Trophoblast cell (in vitro differentiated cells and primary cell): Measurements from ENCODE around the gene CACNA2D4.

ENCODE experiments used
- DNase-seq, 2 donors: peaks; one replicate each; pipeline ENCODE4 v3.0.0-alpha.2; 2016
- H2AFZ ChIP-seq: 2 replicates; pipeline ENCODE4 v1.6.1; 2013; ENCODE audit warnings: low read length, moderate library complexity, mild to moderate bottlenecking; ENCODE audit not compliant: insufficient read depth, poor library complexity
- H2AK5ac ChIP-seq: 2 replicates; pipeline ENCODE4 v1.6.1; 2013; ENCODE audit warnings: mild to moderate bottlenecking, low read length
- H2BK120ac ChIP-seq: 2 replicates; pipeline ENCODE4 v1.6.1; 2013; ENCODE audit warnings: low read length, mild to moderate bottlenecking, moderate library complexity; ENCODE audit not compliant: insufficient read depth, poor library complexity
- H2BK12ac ChIP-seq: 2 replicates; pipeline ENCODE4 v1.6.1; 2013; ENCODE audit warnings: mild to moderate bottlenecking, low read length, moderate library complexity
- H2BK5ac ChIP-seq: 2 replicates; pipeline ENCODE4 v1.6.1; 2013; ENCODE audit warnings: low read length, low read depth, moderate library complexity, mild to moderate bottlenecking; ENCODE audit not compliant: poor library complexity
- H3K14ac ChIP-seq: 2 replicates; pipeline ENCODE4 v1.6.1; 2013; ENCODE audit warnings: mild to moderate bottlenecking, low read length
- H3K18ac ChIP-seq: 2 replicates; pipeline ENCODE4 v1.6.1; 2013; ENCODE audit warnings: mild to moderate bottlenecking, low read length
- H3K23ac ChIP-seq: 2 replicates; pipeline ENCODE4 v1.6.1; 2013; ENCODE audit warnings: low read length
- H3K27ac ChIP-seq: 2 replicates; pipeline ENCODE4 v1.5.1; 2013; ENCODE audit warnings: low read depth, mild to moderate bottlenecking, inconsistent platforms, low read length, moderate library complexity
- H3K27me3 ChIP-seq: 2 replicates; pipeline ENCODE4 v1.6.1; 2013; ENCODE audit warnings: inconsistent platforms, mild to moderate bottlenecking, low read length, moderate library complexity; ENCODE audit not compliant: insufficient read depth
- H3K36me3 ChIP-seq, 2 experiments: 1 replicate in 1 of 2; 2 replicates in 1 of 2; pipeline ENCODE4 v1.6.1; 2013; ENCODE audit warnings: low read length in 2 of 2, mild to moderate bottlenecking in 2 of 2, moderate library complexity in 1 of 2; ENCODE audit not compliant: insufficient read depth in 2 of 2, control insufficient read depth in 1 of 2
- H3K4ac ChIP-seq: 2 replicates; pipeline ENCODE4 v1.6.1; 2013; ENCODE audit warnings: low read depth, mild to moderate bottlenecking, low read length, moderate library complexity
- H3K4me1 ChIP-seq, 2 experiments: 1 replicate in 1 of 2; 2 replicates in 1 of 2; pipeline ENCODE4 v1.6.1; 2013; ENCODE audit warnings: low read length in 2 of 2, mild to moderate bottlenecking in 2 of 2, moderate library complexity in 1 of 2; ENCODE audit not compliant: insufficient read depth in 2 of 2, control insufficient read depth in 1 of 2
- H3K4me2 ChIP-seq: 2 replicates; pipeline ENCODE4 v1.6.1; 2013; ENCODE audit warnings: inconsistent platforms, mild to moderate bottlenecking, low read length, moderate library complexity
- H3K4me3 ChIP-seq: 2 replicates; pipeline ENCODE4 v1.5.1; 2013; ENCODE audit warnings: mild to moderate bottlenecking, low read depth, low read length, inconsistent platforms
- H3K79me1 ChIP-seq: one replicate; pipeline ENCODE4 v1.6.1; 2013; ENCODE audit warnings: low read length
- H3K79me2 ChIP-seq: 2 replicates; pipeline ENCODE4 v1.6.1; 2013; ENCODE audit warnings: low read length, mild to moderate bottlenecking; ENCODE audit not compliant: control insufficient read depth, insufficient read depth, poor library complexity
- H3K9ac ChIP-seq: 2 replicates; pipeline ENCODE4 v1.6.1; 2013; ENCODE audit warnings: mild to moderate bottlenecking, low read length
- H3K9me3 ChIP-seq: 2 replicates; pipeline ENCODE4 v1.6.1; 2013; ENCODE audit warnings: low read depth, mild to moderate bottlenecking, control low read depth, inconsistent platforms, low read length; ENCODE audit not compliant: insufficient read depth
- H4K12ac ChIP-seq: 2 replicates; pipeline ENCODE4 v1.6.1; 2013; ENCODE audit warnings: low read depth, mild to moderate bottlenecking, low read length, moderate library complexity
- H4K8ac ChIP-seq: 2 replicates; pipeline ENCODE4 v1.6.1; 2013; ENCODE audit warnings: low read depth, mild to moderate bottlenecking, low read length, moderate library complexity
- H4K91ac ChIP-seq: one replicate; pipeline ENCODE4 v1.6.1; 2013; ENCODE audit warnings: low read depth, mild to moderate bottlenecking, low read length, moderate library complexity
- WGBS: extraction: QIAGEN DNeasy Blood & Tissue Kit; methylation state at CpG from one replicate; pipeline ENCODE4 v1.1.7; 2013; ENCODE audit warnings: missing lambda C conversion rate; ENCODE audit not compliant: insufficient read length, insufficient coverage; ENCODE audit errors: extremely low coverage; 5-methylcytosine and 5-hydroxymethylcytosine counted together

Gene CACNA2D4

GRCh38 chr12:1877169-1877878 is 41.1 kb downstream of the CACNA2D4 start:
- H3K9me3 ChIP-seq, result no peaks in the 10 kb centered on the region
- no CpG with 5 or more reads among the region's 8 CpGs for WGBS
- no peaks in the 10 kb centered on the region for H3K79me2 ChIP-seq

DNA sequence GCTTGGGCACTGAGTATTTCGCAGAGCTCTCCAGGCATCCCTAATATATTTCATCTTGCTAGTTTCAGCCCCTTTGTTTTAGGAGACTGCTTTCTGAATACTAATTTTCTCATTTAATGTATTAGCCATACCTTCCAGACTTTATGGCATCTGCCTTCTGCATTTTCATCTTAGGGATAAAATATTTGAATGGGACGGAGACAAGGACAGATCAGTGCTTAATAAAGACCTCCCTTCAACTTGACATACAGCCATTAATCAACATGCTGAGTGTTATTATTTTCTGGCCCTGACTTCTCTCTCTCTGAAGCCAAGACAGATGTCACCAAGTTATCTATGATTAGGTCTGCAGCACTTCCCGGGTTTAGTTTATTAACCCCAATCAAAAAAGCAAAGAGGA is 42.4 kb downstream of the CACNA2D4 start:
- Histone ChIP-seq H4K8ac (no peak overlapping the region), H3K79me2 (no peaks in the 10 kb centered on the region), H2BK5ac (no peak overlapping the region), H3K27ac (no peak overlapping the region), H2AK5ac (no peak overlapping the region), H2AFZ (no peak overlapping the region), H4K91ac (no peak overlapping the region), H3K27me3 (no peaks in the 10 kb centered on the region), H3K9ac (no peak overlapping the region), H3K4ac (no peak overlapping the region), H3K4me1 (no peaks in the 10 kb centered on the region), H3K18ac (no peak overlapping the region), H3K4me3 (no peak overlapping the region), H3K4me2 (no peak overlapping the region), H4K12ac (no peak overlapping the region), H3K14ac (no peak overlapping the region), H2BK12ac (no peak overlapping the region), H2BK120ac (no peak overlapping the region), H3K23ac (no peak overlapping the region), H3K36me3 (no peaks in the 10 kb centered on the region), H3K79me1 (no peaks in the 10 kb centered on the region), H3K9me3 (peaks cover 5% of the 10 kb centered on the region)
- WGBS, result no CpG with 5 or more reads among the region's 3 CpGs
- no peak for DNase-seq

More at GRCh38 chr12:1877169-1877878, 41.1 kb downstream of the CACNA2D4 start:
- Histone ChIP-seq H4K91ac (no peak overlapping the region), H3K36me3 (no peaks in the 10 kb centered on the region), H3K4me3 (no peak overlapping the region), H3K4me1 (no peaks in the 10 kb centered on the region), H2BK12ac (no peak overlapping the region), H3K23ac (no peak overlapping the region), H3K18ac (no peak overlapping the region), H3K14ac (no peak overlapping the region), H2BK120ac (no peak overlapping the region), H2AK5ac (no peak overlapping the region), H3K4me2 (no peak overlapping the region), H3K27me3 (no peaks in the 10 kb centered on the region), H3K4ac (no peak overlapping the region), H4K8ac (no peak overlapping the region), H3K27ac (no peak overlapping the region), H2BK5ac (no peak overlapping the region), H2AFZ (no peak overlapping the region), H4K12ac (no peak overlapping the region), H3K79me1 (no peaks in the 10 kb centered on the region), H3K9ac (no peak overlapping the region)
- DNase-seq, result no peak

DNA sequence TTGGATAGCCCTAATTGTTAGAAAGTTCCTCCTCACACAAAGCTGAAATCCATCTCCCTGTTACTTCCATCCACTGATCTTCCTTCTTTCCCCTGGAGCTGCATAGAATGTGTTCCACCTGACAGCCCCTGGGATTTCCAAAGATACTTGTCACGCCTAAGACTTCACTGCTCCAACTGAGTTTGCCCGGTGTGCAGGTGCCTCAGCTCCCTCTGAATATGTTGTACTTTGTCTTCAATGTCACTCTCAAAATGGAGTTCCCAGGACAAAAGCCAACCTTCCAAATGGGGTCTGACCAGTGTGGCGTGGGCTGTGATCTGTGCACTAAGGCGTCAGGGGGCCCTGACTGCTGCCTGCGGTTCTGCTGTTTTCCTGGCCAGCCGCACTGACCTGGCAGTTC is 42.8 kb downstream of the CACNA2D4 start:
- H4K8ac ChIP-seq, result no peak overlapping the region
- H3K9ac ChIP-seq, result no peak overlapping the region
- H2BK120ac ChIP-seq, result no peak overlapping the region
- WGBS, result no CpG with 5 or more reads among the region's 6 CpGs
- no peak overlapping the region for H3K4me3 ChIP-seq
- no peak overlapping the region for H2BK5ac ChIP-seq
- H4K12ac ChIP-seq, result no peak overlapping the region
- H4K91ac ChIP-seq, result no peak overlapping the region
- H2AFZ ChIP-seq, result no peak overlapping the region
- H3K36me3 ChIP-seq, result no peaks in the 10 kb centered on the region
- no peak overlapping the region for H2AK5ac ChIP-seq
- no peak overlapping the region for H3K18ac ChIP-seq
- H3K23ac ChIP-seq, result no peak overlapping the region
- H3K79me2 ChIP-seq, result no peaks in the 10 kb centered on the region
- H3K4me2 ChIP-seq, result no peak overlapping the region
- no peak for DNase-seq
- no peak overlapping the region for H3K27ac ChIP-seq
- no peak overlapping the region for H3K14ac ChIP-seq
- H2BK12ac ChIP-seq, result no peak overlapping the region
- H3K27me3 ChIP-seq, result no peaks in the 10 kb centered on the region
- H3K79me1 ChIP-seq, result no peaks in the 10 kb centered on the region
- H3K4me1 ChIP-seq, result no peaks in the 10 kb centered on the region
- H3K4ac ChIP-seq, result no peak overlapping the region
- peaks cover 8% of the 10 kb centered on the region for H3K9me3 ChIP-seq

DNA sequence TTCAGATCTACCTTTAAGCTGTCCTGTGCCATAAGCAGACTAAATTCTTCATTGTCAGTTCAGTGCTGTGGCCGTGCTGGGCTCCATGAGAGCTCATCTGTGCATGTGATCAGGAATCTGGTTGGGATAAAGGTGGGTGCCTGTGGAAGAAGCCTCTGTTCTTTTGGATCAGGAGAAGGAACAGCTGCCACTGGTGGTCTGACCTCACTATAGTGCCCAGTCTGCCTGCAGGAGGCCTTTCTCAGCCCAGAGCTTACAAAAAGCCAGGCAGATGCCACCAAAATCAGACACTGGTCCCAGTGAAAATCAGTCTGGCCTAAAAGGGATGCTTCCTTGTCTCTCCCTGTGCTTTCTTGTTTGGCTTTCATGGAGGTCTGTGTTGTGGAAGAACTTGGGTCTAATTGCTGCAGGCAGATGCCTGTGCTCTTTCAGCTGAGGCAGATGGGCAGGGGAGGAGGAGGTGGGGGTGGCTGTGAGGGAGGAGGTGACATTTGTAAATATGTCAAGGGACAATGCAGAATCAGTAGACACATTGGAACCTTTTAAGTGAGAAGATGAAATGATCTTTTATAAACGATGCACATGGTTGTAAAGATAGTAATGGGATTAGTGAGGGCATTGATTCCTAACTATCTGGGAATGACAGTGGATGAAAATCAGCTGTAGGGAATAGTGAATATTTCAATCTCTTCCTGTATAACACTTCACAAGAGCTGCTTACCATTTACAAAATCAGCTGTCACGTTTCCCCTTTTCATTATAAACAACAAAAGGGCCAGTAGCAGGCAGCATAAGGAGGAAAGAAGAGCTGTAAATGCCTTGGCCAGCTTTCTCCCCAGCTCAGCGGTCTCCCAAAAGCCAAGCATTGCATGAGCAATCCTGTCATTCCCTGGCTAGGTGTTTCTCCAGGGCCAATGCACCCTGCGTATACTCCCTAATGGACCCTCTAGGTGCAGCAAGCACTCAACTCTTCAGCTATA is 44.6 kb downstream of the CACNA2D4 start:
- no peak overlapping the region for H3K14ac ChIP-seq
- H3K9me3 ChIP-seq, result peaks cover 9% of the 10 kb centered on the region
- no peak overlapping the region for H4K12ac ChIP-seq
- H3K4me2 ChIP-seq, result no peak overlapping the region
- no peak overlapping the region for H3K27ac ChIP-seq
- H2BK12ac ChIP-seq, result no peak overlapping the region
- H3K36me3 ChIP-seq, result no peaks in the 10 kb centered on the region
- no peak overlapping the region for H4K91ac ChIP-seq
- no peak overlapping the region for H3K9ac ChIP-seq
- H2BK5ac ChIP-seq, result no peak overlapping the region
- H3K4me1 ChIP-seq, result no peaks in the 10 kb centered on the region
- no peaks in the 10 kb centered on the region for H3K79me1 ChIP-seq
- no peaks in the 10 kb centered on the region for H3K27me3 ChIP-seq
- H3K4me3 ChIP-seq, result no peak overlapping the region
- WGBS, result no CpG with 5 or more reads among the region's 5 CpGs
- no peak overlapping the region for H2AFZ ChIP-seq
- no peak overlapping the region for H2AK5ac ChIP-seq
- no peak overlapping the region for H2BK120ac ChIP-seq
- no peak overlapping the region for H3K23ac ChIP-seq
- H4K8ac ChIP-seq, result no peak overlapping the region
- H3K18ac ChIP-seq, result no peak overlapping the region
- H3K79me2 ChIP-seq, result no peaks in the 10 kb centered on the region
- no peak overlapping the region for H3K4ac ChIP-seq
- DNase-seq, result no peak
